ENCODE measurements around the gene ATP9A.

Gene ATP9A

GRCh38 chr20:51801122-51801822 is 33.1 kb upstream of the ATP9A start:
- TF ChIP-seq CTCF (IDR thresholded peaks at IDR 0.05; ENCODE audit: insufficient read depth, low read depth, low read length, missing control alignments): no peak
- no peak for DNase-seq (ENCODE audit: low read depth)
- peak overlapping the region; percentile 38 for H3K4me3 ChIP-seq (ENCODE audit: low read length)

GRCh38 chr20:51800872-51801121 is 32.6 kb upstream of the ATP9A start:
- TF ChIP-seq CTCF (IDR thresholded peaks at IDR 0.05; ENCODE audit: insufficient read depth, low read depth, low read length, missing control alignments): no peak
- DNase-seq (ENCODE audit: low read depth): peak; percentile 13
- H3K4me3 ChIP-seq (ENCODE audit: low read length): peak overlapping the region; percentile 38

GRCh38 chr20:51800060-51800871 is 32.1 kb upstream of the ATP9A start:
- peak; percentile 92 for TF ChIP-seq CTCF (IDR thresholded peaks at IDR 0.05; ENCODE audit: insufficient read depth, low read depth, low read length, missing control alignments)

GRCh38 chr20:51799401-51799860 is 31.2 kb upstream of the ATP9A start:
- no peak overlapping the region for H3K4me3 ChIP-seq (ENCODE audit: low read length)
- DNase-seq (ENCODE audit: low read depth): no peak
- no peak for TF ChIP-seq CTCF (IDR thresholded peaks at IDR 0.05; ENCODE audit: insufficient read depth, low read depth, low read length, missing control alignments)

More at GRCh38 chr20:51800060-51800871, 32.1 kb upstream of the ATP9A start:
- DNase-seq (ENCODE audit: low read depth): peak; percentile 56
- peak overlapping the region; percentile 38 for H3K4me3 ChIP-seq (ENCODE audit: low read length)

GRCh38 chr20:51797357-51798025 is 29.3 kb upstream of the ATP9A start:
- H3K4me3 ChIP-seq (ENCODE audit: low read length): no peak overlapping the region
- DNase-seq (ENCODE audit: low read depth): no peak
- TF ChIP-seq CTCF (IDR thresholded peaks at IDR 0.05; ENCODE audit: insufficient read depth, low read depth, low read length, missing control alignments): no peak

GRCh38 chr20:51796340-51796739 is 28.1 kb upstream of the ATP9A start:
- no peak for DNase-seq (ENCODE audit: low read depth)
- H3K4me3 ChIP-seq (ENCODE audit: low read length): no peak overlapping the region
- TF ChIP-seq CTCF (IDR thresholded peaks at IDR 0.05; ENCODE audit: insufficient read depth, low read depth, low read length, missing control alignments): no peak
